ENCODE results near the gene NDUFAF5. TPM values are rescaled to one million over a fixed set of nuclear protein-coding genes. Genes with fewer than 3 reads are reported as not detected.

The NDUFAF5 gene
- polyA plus RNA-seq, 4 donors, result 21.0 to 33.1 (median 30.5) TPM

- DNase-seq (ENCODE audit: low read depth in 4 of 4, low spot score in 3 of 4), result no peak
Observed at GRCh38 chr20:13865791-13866351, 81.0 kb downstream of the NDUFAF5 start.

GRCh38 chr20:13868331-13868730 lies 83.5 kb downstream of the NDUFAF5 start:
- DNase-seq (ENCODE audit: low read depth in 4 of 4, low spot score in 3 of 4), result no peak

- DNase-seq (ENCODE audit: low read depth in 4 of 4, low spot score in 3 of 4), result no peak
Observed at GRCh38 chr20:13870170-13870748, 85.4 kb downstream of the NDUFAF5 start.

Other genes with a start within 250 kb of the NDUFAF5 start
- gene TASP1, start 146.1 kb upstream of the NDUFAF5 start, polyA plus RNA-seq (ENCODE audit: insufficient read length in 4 of 4), result 10 to 100 TPM in 3 of 4 donors, 1 to 10 TPM in 1; 8.4 to 14.7 (median 14.4) TPM
- gene ESF1, start 109 bp upstream of the NDUFAF5 start, polyA plus RNA-seq (ENCODE audit: insufficient read length in 4 of 4), result 10 to 100 TPM; 22.4 to 29.9 (median 27.3) TPM
- gene SEL1L2, start 205.6 kb downstream of the NDUFAF5 start, polyA plus RNA-seq (ENCODE audit: insufficient read length in 4 of 4), result under 1 TPM in 2 of 4 donors, not detected in 2; 0.29 to 0.37 TPM
- gene MACROD2, start 210.5 kb downstream of the NDUFAF5 start, polyA plus RNA-seq (ENCODE audit: insufficient read length in 4 of 4), result 10 to 100 TPM in 3 of 4 donors, 1 to 10 TPM in 1; 7.0 to 17.8 (median 12.7) TPM

Data from left renal pelvis (tissue), 4 donors.